HG03439 (cell line): Measurements from ENCODE around the gene PAPPA2.
"Not testable (repeated sequence)": the region's sequence is repeated elsewhere in the genome, so short reads cannot be mapped to it uniquely, and the experiment has no call there.

ENCODE experiments used
- ATAC-seq: cut with Tn5 transposase; IDR thresholded peaks from one replicate; pipeline ENCODE4 v1.9.1; 2021; ENCODE audit warnings: mild to moderate bottlenecking, moderate library complexity; ENCODE audit not compliant: unreplicated experiment

Gene PAPPA2

GRCh38 chr1:176602388-176603004 lies 139.5 kb downstream of the PAPPA2 start:
- ATAC-seq, result no peak

- no peak for ATAC-seq
Observed at GRCh38 chr1:176603696-176604095, 140.7 kb downstream of the PAPPA2 start.

GRCh38 chr1:176604461-176604860 lies 141.5 kb downstream of the PAPPA2 start:
- ATAC-seq, result no peak

GRCh38 chr1:176605176-176605575 lies 142.2 kb downstream of the PAPPA2 start:
- no peak for ATAC-seq

GRCh38 chr1:176609556-176610408 lies 146.8 kb downstream of the PAPPA2 start:
- no peak for ATAC-seq

GRCh38 chr1:176612791-176613190 lies 149.8 kb downstream of the PAPPA2 start:
- no peak for ATAC-seq

- ATAC-seq, result no peak
Observed at GRCh38 chr1:176617881-176618280, 154.9 kb downstream of the PAPPA2 start.

GRCh38 chr1:176619261-176619660 lies 156.3 kb downstream of the PAPPA2 start:
- ATAC-seq, result no peak

- ATAC-seq, result no peak
Observed at GRCh38 chr1:176625365-176625764, 162.4 kb downstream of the PAPPA2 start.

GRCh38 chr1:176626572-176627061 lies 163.6 kb downstream of the PAPPA2 start:
- ATAC-seq, result no peak

GRCh38 chr1:176628775-176629174 lies 165.8 kb downstream of the PAPPA2 start:
- no peak for ATAC-seq

GRCh38 chr1:176634733-176635132 lies 171.8 kb downstream of the PAPPA2 start:
- ATAC-seq, result not testable (repeated sequence)

- ATAC-seq, result no peak
Observed at GRCh38 chr1:176638713-176639526, 175.9 kb downstream of the PAPPA2 start.

GRCh38 chr1:176643536-176643935 lies 180.6 kb downstream of the PAPPA2 start:
- no peak for ATAC-seq

- no peak for ATAC-seq
Observed at GRCh38 chr1:176648556-176648955, 185.6 kb downstream of the PAPPA2 start.

- ATAC-seq, result no peak
Observed at GRCh38 chr1:176656257-176656995, 193.5 kb downstream of the PAPPA2 start.

- ATAC-seq, result no peak
Observed at GRCh38 chr1:176669782-176670181, 206.8 kb downstream of the PAPPA2 start.

GRCh38 chr1:176670853-176671252 lies 207.9 kb downstream of the PAPPA2 start:
- ATAC-seq, result no peak

- no peak for ATAC-seq
Observed at GRCh38 chr1:176682830-176683535, 220.0 kb downstream of the PAPPA2 start.
